CD4-positive, alpha-beta T cell treated with Interleukin-1 beta for 1 hour (primary cell): ENCODE results near the gene CCDC102B.
"Not testable (repeated sequence)": the region's sequence is repeated elsewhere in the genome, so short reads cannot be mapped to it uniquely, and the experiment has no call there.

ENCODE experiments used
- DNase-seq, 2 donors: peaks; one replicate each; pipeline ENCODE4 v3.0.0-alpha.2; 2020 to 2022

The CCDC102B gene

GRCh38 chr18:68984342-68984741, 186.5 kb downstream of the CCDC102B start:
- DNase-seq: no peak

- DNase-seq: no peak
Measured at GRCh38 chr18:68985172-68985820, 187.4 kb downstream of the CCDC102B start.

GRCh38 chr18:68991286-68991685, 193.4 kb downstream of the CCDC102B start:
- no peak for DNase-seq

- no peak for DNase-seq
Measured at GRCh38 chr18:68992719-68993482, 195.0 kb downstream of the CCDC102B start.

- DNase-seq: no peak
Measured at GRCh38 chr18:68995675-68996074, 197.8 kb downstream of the CCDC102B start.

DNA sequence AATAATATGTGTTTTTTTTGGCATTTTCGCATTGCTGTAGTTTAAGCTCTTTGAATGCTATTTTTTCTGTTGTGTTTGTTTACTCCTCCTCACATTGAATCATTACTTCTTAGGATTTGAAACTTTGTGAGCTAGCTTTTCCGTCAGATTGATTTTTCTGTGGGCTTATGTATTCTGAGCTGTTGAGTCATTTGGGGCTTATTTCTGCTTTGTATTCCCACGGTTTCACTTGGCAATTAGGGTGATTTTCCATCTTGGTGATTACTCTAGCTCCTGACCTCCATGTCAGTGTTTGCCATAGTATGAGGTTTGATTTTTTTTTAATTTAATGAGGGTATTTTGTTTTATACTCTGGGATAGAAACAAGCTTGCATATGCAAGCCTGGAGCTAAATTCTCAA, 200.0 kb downstream of the CCDC102B start:
- DNase-seq: no peak

- DNase-seq: no peak
Measured at GRCh38 chr18:69000366-69000765, 202.5 kb downstream of the CCDC102B start.

DNA sequence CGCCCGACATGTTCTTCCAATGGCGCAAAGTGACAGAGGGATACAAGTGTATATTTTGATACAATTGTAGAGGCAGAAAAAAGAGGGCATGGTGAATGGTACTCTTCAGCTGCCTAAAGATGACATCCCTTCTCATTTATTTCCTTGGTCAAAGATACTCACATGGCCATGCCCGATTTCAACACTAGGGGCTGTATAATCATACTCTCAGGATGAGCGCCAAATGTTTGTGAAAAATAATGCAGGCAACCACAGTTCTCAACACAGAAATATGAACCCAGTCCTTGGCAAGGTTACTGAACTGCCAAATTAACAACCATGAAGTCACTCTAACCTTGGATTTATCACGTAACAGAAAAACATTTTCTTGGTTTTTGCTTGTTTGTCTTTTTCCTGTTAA, 204.4 kb downstream of the CCDC102B start:
- DNase-seq: no peak

- not testable (repeated sequence) for DNase-seq
Measured at GRCh38 chr18:69006212-69006611, 208.3 kb downstream of the CCDC102B start.

DNA sequence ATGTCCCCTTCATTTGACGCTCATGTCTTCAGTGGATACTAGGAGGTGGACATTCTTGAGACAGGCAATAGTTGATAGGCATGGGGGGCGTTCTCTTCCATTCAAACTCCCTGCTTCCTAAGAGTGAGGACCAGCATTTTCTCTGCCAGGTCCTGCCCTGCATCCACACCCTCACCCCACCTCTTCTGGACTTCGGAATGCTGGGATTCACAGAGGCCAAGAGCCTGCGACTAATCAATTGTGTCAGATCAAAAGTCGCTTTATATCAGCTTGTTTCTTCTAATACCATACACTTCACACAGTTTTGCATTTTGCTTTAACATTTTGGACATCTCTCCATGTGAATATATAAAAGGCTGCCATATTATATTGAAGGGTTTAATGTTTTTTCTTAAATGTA, 210.7 kb downstream of the CCDC102B start:
- DNase-seq: no peak

DNA sequence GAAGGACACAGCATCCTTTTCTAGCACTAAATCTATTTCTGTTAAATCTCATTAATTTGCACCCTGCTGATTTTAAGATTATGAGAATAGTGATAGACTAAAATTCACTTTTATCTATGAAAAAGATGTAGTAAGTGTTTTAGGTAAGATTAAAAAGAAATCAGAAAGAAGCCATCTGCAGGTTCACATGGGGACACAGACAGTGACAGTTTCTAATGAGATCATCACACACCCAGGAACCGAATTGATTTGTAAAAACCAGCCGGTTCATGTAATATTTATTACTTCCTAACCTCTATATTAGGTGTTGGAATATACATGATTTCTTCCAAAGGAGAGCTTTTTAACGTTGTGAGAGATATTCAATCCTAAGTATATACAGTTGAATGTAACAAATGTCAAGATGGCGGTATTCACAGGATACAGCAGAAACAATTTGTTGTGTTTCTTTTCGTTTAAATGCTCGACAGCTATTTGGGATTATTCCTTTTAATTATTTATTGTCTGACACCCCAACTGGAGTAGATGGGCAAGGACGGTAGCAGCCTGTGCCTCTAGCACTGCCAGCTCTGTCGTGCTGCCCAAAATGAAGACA, 223.4 kb downstream of the CCDC102B start:
- no peak for DNase-seq

DNA sequence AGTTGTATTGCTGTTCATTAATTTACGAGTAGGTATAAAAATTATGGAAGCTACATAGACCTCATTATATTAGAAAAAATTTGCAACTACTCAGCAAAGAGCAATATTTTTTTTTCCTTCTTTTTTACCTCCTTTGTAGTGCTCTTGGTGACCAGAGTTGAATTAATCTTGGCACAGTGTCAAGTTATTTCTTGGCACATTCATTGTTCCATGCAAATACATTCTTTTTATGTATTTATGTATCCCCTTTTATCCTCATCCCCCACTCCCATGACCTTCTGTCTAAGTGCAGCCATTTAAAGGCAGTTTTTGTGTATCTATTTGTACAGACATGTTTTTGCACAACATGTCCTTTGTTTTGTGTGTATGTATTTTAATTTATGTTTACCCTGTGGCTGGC, 224.5 kb downstream of the CCDC102B start:
- DNase-seq: no peak

GRCh38 chr18:69031571-69031970, 233.7 kb downstream of the CCDC102B start:
- DNase-seq: no peak

DNA sequence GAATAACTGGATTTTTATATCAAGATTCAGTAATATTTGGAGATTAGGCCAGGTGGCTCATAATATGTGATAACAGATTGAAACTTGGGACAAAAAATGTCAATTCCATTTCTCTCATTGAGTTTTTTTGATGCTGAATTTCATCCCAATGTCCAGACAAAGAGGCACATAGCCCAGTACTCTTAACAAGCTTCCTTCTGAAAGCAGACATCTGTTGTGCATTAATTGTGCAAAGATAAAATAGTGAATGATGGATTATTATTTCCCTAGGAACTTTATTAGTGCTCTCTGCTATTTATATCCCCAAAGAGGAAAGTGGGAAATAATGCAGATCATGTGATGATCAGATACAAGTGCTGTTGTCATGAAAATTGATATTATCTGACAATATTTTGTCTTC, 234.1 kb downstream of the CCDC102B start:
- no peak for DNase-seq

- no peak for DNase-seq
Measured at GRCh38 chr18:69035756-69036155, 237.9 kb downstream of the CCDC102B start.

- no peak for DNase-seq
Measured at GRCh38 chr18:69044215-69044614, 246.3 kb downstream of the CCDC102B start.

GRCh38 chr18:69064063-69064462, 266.2 kb downstream of the CCDC102B start:
- no peak for DNase-seq

DNA sequence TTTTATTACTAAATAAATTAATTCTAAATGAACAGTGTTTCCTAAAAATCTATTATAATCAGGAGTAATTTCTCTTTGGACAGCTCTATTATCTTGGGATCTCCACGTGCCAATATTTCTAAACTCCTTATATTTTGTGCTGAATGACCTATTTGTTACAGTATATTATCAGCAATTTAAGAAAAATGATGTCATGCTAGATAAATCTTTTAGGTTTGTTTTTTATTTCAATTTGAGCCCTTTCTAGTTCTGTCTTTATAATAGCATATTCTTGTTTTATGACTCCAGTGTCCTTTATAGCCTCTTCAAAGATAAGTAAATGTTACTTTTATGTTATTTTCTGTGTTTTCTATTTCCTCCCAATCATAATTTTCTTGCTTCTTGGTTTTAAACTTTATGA, 269.2 kb downstream of the CCDC102B start:
- no peak for DNase-seq

GRCh38 chr18:69071680-69072079, 273.8 kb downstream of the CCDC102B start:
- no peak for DNase-seq

DNA sequence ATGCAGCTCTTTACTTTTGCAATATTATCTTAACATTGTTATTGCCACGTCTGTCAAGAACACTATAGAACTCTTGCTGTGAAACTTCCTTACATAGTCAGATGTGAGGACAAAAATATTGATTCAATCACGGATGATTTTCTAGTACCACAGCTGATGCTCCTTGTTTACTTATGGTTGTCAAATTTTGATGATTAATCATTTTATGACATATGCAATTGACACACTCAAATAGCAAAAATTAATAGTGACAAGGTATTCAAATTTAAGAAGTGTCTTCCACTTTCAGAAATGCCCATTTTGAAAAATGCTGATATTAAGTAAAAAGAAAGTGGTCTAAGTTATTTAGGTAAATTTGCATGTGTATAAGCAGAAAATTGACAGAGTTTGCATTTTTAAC, 284.0 kb downstream of the CCDC102B start:
- DNase-seq: no peak

- DNase-seq: no peak
Measured at GRCh38 chr18:69082499-69082898, 284.6 kb downstream of the CCDC102B start.

DNA sequence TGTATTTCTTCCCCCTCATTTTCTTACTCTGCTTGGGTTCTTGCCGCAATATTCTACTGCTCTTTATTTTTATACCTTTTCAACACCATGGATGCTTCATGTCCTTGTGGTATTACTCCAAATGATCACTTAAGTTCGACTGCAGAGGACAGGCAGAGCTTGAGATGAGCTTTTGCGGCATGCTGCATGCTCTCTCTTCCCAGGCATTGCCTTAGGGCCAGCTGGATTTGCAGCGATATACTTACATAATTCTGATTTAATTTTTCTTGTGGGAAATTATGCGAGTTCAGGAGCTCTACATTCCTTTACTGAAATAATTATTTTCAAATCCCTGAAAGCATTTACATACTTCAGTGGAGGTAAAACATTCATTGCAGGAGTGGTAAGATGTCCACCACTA, 288.1 kb downstream of the CCDC102B start:
- no peak for DNase-seq

DNA sequence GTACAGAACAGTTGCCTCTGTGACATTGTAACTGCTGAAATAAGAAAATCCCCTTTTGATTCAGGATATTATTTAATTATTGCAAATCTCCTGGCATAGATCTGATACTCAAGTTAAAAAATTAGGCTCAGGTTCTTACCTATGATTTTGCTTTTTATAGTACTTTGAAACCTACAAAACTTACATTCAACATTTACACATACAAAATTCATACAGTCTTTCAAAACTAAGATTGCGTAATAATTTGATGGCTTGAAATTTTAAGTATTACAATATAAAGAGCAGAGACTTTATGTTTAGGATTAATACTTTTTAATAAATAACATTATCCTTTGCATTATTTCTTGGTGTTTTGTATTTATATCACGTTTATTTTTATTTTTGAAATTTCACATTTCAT, 291.1 kb downstream of the CCDC102B start:
- no peak for DNase-seq

GRCh38 chr18:69097349-69097748, 299.5 kb downstream of the CCDC102B start:
- DNase-seq: no peak
